Measurements from ENCODE around the gene PI4K2B.

Gene PI4K2B

GRCh38 chr4:25308306-25308705 is 74.5 kb downstream of the PI4K2B start:
- no peak for TF ChIP-seq CTCF (IDR thresholded peaks at IDR 0.05)

GRCh38 chr4:25308761-25309160 is 74.9 kb downstream of the PI4K2B start:
- no peak for TF ChIP-seq CTCF (IDR thresholded peaks at IDR 0.05)

GRCh38 chr4:25310066-25310802 is 76.4 kb downstream of the PI4K2B start:
- TF ChIP-seq CTCF (IDR thresholded peaks at IDR 0.05) = no peak

- TF ChIP-seq CTCF (IDR thresholded peaks at IDR 0.05) = no peak
Measured at GRCh38 chr4:25310803-25311166, 77.0 kb downstream of the PI4K2B start.

- TF ChIP-seq CTCF (IDR thresholded peaks at IDR 0.05) = peak; percentile 100
Measured at GRCh38 chr4:25312496-25313200, 78.8 kb downstream of the PI4K2B start, which contains the start of gene ZCCHC4. ZCCHC4 (plus strand) TSS chr4:25312774; CDS start chr4:25312810, 36 bp downstream.

- TF ChIP-seq CTCF (IDR thresholded peaks at IDR 0.05) = no peak
Measured at GRCh38 chr4:25313201-25313895, 79.5 kb downstream of the PI4K2B start.

GRCh38 chr4:25320336-25320735 is 86.5 kb downstream of the PI4K2B start:
- no peak for TF ChIP-seq CTCF (IDR thresholded peaks at IDR 0.05)

Measured in LNCAP (cell line).